Measurements from ENCODE around the gene PAK6.
A peak's percentile ranks its signal among the peaks of the same experiment; 100 is the strongest.

PAK6 gene

GRCh38 chr15:40295297-40295696 is 56.4 kb downstream of the PAK6 start:
- Histone ChIP-seq H3K27me3 (ENCODE audit: insufficient read depth, low read depth, severe bottlenecking) (no peaks in the 10 kb centered on the region), H3K4me3 (ENCODE audit: low read depth, low read length) (no peak overlapping the region), H3K36me3 (peaks cover 3% of the 10 kb centered on the region), H3K27ac (no peak overlapping the region), H3K9me3 (ENCODE audit: severe bottlenecking) (peaks cover 4% of the 10 kb centered on the region)
- TF ChIP-seq CTCF (IDR thresholded peaks at IDR 0.05; ENCODE audit: low read depth, low read length): no peak
- no peak for DNase-seq

- DNase-seq: no peak
- Histone ChIP-seq H3K27me3 (ENCODE audit: insufficient read depth, low read depth, severe bottlenecking) (no peaks in the 10 kb centered on the region), H3K36me3 (peaks cover 9% of the 10 kb centered on the region), H3K4me3 (ENCODE audit: low read depth, low read length) (no peak overlapping the region), H3K27ac (no peak overlapping the region), H3K9me3 (ENCODE audit: severe bottlenecking) (peaks cover 9% of the 10 kb centered on the region)
- no peak for TF ChIP-seq CTCF (IDR thresholded peaks at IDR 0.05; ENCODE audit: low read depth, low read length)
These were observed 57.2 kb downstream of the PAK6 start for GRCh38 chr15:40295877-40296560.

- H3K9me3 ChIP-seq (ENCODE audit: severe bottlenecking): peaks cover 9% of the 10 kb centered on the region
- H3K27ac ChIP-seq: peak overlapping the region; percentile 26; the same call in 1 of the 2 replicates
- peaks cover 9% of the 10 kb centered on the region for H3K36me3 ChIP-seq
- DNase-seq: peak; percentile 83
- H3K4me3 ChIP-seq (ENCODE audit: low read depth, low read length): no peak overlapping the region
- no peak for TF ChIP-seq CTCF (IDR thresholded peaks at IDR 0.05; ENCODE audit: low read depth, low read length)
- no peaks in the 10 kb centered on the region for H3K27me3 ChIP-seq (ENCODE audit: insufficient read depth, low read depth, severe bottlenecking)
These were observed 57.8 kb downstream of the PAK6 start for GRCh38 chr15:40296561-40297230.

GRCh38 chr15:40297356-40297755 is 58.5 kb downstream of the PAK6 start:
- H3K9me3 ChIP-seq (ENCODE audit: severe bottlenecking): peaks cover 9% of the 10 kb centered on the region
- H3K27ac ChIP-seq: no peak overlapping the region
- peaks cover 9% of the 10 kb centered on the region for H3K36me3 ChIP-seq
- DNase-seq: no peak
- no peaks in the 10 kb centered on the region for H3K27me3 ChIP-seq (ENCODE audit: insufficient read depth, low read depth, severe bottlenecking)
- TF ChIP-seq CTCF (IDR thresholded peaks at IDR 0.05; ENCODE audit: low read depth, low read length): no peak
- H3K4me3 ChIP-seq (ENCODE audit: low read depth, low read length): no peak overlapping the region

- Histone ChIP-seq H3K9me3 (ENCODE audit: severe bottlenecking) (peaks cover 9% of the 10 kb centered on the region), H3K27me3 (ENCODE audit: insufficient read depth, low read depth, severe bottlenecking) (no peaks in the 10 kb centered on the region), H3K4me3 (ENCODE audit: low read depth, low read length) (no peak overlapping the region)
These were observed 59.5 kb downstream of the PAK6 start for GRCh38 chr15:40298216-40298935.

More at GRCh38 chr15:40298216-40298935, 59.5 kb downstream of the PAK6 start:
- Histone ChIP-seq H3K36me3 (peaks cover 9% of the 10 kb centered on the region), H3K27ac (no peak overlapping the region)
- no peak for TF ChIP-seq CTCF (IDR thresholded peaks at IDR 0.05; ENCODE audit: low read depth, low read length)
- no peak for DNase-seq

Measured in WERI-Rb-1 (cell line).